ENCODE data around the gene H2AZ1.
"Not testable (repeated sequence)": the region's sequence is repeated elsewhere in the genome, so short reads cannot be mapped to it uniquely, and the experiment has no call there.

Gene H2AZ1

DNA sequence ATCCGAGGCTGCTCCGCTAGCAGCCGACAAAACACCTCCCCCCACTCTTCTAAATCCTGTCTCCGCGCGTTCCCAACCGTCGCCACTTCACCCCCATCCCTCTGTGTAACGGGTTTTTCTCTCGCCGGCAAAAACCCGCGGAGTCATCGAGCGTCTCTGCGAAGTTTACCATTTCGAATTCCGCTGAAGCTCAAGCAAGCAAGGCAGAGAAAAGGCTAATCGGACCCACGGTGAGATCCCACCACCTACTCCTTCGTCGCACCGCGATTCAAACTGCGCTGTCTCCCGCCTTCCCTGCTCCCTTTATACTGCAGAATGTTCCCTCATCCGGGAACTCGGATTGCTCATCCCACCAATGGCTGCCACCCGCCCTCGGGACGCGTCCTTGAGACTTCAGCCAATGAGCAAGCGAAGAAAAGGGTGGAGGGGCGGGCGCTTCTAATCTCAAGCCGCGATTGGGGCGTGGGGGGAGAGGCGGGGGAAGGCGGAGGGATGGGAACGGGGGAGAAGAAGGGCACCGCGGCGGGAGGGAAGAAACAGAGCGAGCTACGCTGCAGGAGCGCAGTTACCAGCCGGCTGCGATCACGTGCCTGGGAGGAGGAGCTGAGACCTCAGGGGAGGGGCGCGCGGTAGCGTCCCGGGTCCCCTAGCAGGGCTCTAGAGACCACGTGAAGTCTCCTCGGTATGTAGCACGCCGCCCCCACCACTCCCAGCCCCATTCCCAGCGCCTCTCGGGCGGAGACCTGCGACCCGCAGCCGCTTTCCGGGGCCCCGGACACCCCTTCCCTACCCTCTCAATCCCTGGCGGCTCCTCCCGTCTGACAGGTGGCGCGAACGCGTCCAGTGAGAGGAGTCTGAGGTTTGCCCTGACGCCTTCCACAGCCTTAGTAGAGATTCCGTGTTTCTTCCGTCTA lies at the start of gene H2AZ1:
Gene H2AZ1, minus strand, starts transcription at position 277 of the 914 bp plus-strand sequence. Its CDS starts 105 bp downstream, at position 172.
- peak; percentile 97 for DNase-seq (ENCODE audit: low read depth, low spot score)

DNA sequence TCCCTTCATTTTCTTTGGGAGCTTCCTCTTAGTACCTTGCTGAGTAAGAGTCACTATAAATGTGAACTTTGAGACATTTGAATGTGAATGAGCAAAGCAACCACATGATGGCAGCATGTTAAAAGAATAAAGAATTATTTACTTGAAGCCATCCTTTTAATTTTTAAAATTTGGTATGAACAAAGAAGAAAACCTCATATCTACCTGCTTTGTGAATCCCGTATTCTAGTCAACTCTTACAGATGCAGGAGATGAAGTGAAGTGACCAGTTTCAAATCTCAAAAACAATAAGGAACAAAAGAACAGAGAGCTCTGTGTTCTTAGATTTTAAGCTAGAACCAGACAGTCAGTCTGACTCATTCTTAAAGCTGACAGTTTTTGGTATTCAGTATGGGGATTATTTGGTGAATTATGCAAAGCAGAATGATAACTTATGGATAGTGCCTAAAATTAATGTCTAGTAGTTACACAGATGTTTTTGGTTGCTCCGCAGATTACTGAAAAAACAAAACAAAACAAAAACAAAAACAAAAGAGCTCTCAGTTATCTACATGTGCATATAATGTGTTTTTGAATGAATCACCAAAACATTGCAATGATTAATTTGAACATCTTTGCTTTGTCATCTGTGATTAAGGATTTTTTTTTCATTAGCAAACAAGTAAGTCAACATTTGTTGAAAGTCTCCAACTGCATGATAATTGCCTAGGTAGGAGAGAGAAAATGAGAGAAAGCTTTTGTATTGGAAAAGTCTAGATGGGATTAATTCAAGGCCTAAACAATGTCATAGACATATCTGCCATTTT lies 48.2 kb upstream of the H2AZ1 start:
- no peak for DNase-seq (ENCODE audit: low read depth, low spot score)

DNA sequence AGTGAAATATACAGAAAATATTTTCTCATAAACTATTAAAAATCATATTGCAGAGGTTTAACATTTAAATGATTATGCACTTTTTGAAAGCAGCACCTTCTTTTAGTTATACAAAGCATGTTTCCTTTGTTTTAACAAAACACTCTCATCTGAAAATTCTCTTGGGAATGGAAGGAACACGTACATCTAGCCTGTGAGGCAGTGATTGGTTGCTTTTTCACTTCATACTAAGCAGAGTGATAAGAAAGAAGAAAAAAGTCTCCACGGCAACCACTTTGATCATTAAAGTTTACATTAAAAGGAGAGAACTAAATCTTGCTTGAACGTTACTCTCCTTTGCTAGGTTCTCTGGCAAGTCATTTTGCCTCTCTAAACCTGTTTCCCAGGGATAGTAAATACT lies 41.7 kb upstream of the H2AZ1 start:
- no peak for DNase-seq (ENCODE audit: low read depth, low spot score)

DNA sequence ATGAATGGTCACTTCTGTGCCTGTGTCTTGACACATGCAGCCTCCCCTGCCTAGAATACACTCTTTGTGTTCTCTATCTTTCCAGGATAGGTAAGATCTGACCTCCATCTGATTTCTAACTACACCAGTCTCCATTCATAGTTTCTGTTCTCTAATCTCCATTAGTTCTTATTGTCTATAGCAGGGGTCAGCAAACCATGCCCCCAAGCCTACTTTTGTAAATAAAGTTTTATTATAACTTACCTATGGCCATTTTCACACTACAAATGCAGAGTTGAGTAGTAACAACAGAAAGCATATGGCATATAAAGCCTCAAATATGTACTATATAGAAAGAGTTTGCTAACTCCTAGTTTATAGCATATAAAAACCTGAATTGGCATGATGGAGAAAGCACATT lies 37.6 kb upstream of the H2AZ1 start:
- no peak for DNase-seq (ENCODE audit: low read depth, low spot score)

DNA sequence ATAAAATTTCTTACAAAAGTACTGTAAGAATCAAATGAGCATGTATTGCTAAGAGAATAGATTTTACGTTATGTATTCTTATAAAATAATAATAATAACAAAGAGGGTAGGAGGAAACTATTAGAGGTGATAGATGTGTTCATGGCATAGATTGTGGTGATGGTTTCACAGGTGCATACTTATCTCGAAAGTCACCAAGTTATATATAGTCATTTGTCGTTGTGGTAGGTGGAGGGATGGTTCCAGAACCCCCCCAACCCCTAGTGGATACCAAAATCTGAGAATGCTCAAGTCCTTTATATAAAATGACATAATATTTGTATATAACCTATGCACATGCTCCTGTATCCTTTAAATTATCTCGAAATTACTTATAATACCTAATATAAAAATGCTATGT lies 36.7 kb upstream of the H2AZ1 start:
- DNase-seq (ENCODE audit: low read depth, low spot score), result no peak

DNA sequence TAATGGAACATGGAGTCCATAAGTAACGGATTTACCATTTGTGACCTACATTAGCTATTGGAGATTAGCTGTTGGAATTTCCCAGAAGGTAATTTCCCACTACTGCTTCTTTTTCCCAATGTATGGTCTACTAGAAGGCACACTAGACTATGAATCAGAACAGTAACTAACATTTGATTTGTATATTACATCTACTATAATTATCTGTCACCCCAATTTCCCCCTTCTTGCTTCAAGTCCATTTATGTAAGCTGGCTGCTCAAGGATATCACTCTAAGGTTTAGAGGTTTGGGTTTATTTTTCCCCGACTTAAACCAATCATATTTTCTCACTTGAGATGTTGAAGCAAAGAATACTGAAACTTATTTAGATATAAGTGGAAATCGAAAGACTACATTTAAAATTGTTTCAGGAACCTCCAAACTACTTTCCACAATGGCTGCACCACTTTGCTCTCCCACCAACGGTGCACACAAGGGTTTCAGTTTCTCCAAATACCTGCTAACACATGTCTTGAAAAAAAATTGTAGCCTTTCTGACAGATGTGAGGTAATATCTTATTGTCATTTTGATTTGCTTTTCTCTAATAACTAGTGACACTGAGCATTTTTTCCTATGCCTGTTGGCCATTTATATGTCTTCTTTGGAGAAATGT lies 33.3 kb upstream of the H2AZ1 start:
- no peak for DNase-seq (ENCODE audit: low read depth, low spot score)

DNA sequence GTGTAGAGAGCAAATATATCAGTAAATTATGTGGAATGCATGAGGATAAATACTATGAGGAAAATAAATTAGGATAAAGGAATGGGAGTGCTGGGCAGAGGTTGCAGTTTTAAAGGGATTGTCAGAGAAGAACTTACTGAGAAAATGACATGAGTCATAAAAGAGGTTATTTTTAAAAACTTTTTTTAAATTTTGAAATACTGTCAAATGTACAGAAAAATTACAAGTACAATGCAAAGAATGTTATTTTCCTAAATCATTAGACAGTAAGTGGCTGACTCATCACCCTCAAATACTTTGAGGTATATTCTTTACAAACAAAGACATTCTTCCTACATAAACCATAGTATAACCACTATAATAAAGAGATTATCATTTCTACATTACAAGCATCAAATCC lies 29.8 kb upstream of the H2AZ1 start:
- DNase-seq (ENCODE audit: low read depth, low spot score), result no peak

DNA sequence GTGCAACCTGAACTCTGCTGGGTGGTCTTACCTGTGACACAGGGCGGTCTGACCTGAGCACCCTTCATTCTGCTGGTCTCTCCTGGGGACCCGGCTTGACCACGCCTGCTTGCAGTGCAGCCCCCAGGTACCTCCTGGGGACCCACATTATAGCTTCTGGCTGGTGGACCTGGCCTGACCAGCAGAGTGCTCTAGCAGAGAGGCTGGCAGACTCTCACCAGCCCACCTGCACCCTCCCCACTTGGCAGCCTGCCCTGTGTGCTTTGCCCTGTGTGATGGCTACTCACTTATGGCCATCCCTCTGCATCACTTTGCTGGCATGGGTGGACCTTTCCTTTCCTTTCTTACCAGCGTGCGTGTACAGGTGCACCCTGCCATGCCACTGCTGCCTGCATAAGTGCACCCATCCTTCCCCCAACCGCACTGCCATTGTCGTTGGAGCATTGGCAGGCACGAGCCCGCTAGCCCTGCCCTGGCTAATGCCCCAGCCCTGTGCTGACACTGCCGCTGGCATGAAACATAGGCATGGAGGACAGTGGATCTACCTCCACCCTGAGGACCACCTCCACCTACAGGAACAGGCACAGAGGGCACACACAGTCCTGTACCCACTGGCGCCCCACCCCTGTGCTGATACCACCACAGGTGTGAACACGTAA lies 21.5 kb upstream of the H2AZ1 start:
- DNase-seq (ENCODE audit: low read depth, low spot score), result no peak

DNA sequence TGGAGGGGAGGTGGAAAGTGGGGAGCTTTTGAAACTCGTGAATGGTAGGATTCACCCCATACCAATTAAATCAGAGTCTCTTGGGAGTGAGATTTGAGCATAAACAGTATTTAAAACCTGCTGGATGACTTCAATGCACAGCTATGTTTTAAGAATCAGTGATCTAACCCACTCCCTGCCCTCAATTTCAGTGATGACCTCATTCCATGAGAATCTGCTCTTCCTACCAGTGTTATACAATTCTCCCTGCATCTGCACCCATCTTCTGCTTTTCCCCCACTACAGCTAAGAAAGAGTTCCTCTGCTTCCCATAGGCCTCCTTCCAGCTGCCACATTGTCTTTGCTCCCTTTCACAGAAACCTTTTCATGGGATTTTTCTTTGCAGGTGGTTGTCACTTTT lies 18.3 kb upstream of the H2AZ1 start:
- peak; percentile 6 for DNase-seq (ENCODE audit: low read depth, low spot score)

DNA sequence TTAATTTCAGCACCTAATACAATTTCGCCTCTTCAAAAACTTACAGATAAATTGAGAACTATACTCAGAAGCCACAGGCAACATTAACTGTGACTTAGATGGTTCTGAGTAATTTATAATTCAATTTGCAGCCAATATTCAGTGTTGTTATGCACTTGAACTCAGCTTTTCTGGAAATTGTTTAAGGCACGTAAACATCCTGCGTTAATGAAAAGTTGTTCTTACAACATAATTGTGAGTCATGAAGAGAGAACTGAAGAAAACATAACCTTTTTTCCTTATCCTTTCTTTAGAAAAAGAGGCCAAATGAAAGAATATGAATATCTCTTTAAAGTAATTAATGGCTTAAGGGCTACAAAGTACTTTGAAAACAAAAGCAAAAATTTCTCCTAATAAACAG lies 16.6 kb upstream of the H2AZ1 start:
- DNase-seq (ENCODE audit: low read depth, low spot score), result no peak

DNA sequence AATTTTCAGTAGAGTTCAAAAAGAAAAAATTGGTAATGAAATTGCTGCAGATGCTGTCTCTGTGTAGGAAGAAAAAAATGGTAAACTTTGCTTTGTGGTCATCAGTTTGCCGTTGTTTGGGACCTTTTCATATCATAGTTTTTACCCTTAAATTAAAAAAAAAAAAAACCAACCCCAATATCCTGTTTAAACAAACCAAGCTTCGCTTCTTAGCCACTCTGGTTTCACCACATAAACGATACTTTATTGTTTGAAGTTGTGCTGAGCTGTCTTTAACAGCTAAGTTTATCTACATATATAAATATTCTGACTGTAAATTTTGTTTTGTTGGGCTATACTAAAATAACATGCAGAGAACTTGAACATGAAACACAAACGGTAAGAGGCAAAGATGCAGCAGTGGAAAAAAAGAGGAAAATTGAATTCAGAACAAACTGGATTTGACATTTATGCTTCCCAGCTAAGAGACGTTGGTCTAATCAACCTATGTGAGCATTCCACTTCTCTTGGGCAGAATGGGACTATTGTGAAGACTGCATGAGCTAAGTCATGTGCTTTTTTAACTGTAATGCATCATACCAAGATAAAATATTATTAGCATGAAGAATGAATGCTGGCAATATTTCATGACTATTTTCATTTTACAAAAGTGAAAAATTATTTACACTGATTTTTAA lies 15.7 kb upstream of the H2AZ1 start:
- DNase-seq (ENCODE audit: low read depth, low spot score), result no peak

DNA sequence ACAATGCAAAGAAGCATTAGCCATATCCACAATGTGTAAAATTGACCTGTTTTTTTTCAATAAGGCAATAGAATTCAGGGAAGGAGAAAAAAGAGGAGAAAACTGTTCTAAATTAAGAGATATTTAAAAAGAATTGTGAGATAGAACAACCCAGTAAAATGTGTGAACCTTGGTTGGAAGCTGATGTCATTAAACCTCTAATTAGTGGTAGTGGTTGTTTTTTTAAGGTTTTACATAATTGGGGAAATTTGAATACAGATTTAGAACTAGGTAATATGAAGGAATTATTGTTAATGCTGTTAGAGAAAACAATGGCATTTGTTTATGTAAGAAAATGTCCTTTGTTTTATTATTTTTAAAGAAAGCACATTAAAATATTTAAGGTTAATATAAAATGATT lies 15.1 kb upstream of the H2AZ1 start:
- DNase-seq (ENCODE audit: low read depth, low spot score), result no peak

DNA sequence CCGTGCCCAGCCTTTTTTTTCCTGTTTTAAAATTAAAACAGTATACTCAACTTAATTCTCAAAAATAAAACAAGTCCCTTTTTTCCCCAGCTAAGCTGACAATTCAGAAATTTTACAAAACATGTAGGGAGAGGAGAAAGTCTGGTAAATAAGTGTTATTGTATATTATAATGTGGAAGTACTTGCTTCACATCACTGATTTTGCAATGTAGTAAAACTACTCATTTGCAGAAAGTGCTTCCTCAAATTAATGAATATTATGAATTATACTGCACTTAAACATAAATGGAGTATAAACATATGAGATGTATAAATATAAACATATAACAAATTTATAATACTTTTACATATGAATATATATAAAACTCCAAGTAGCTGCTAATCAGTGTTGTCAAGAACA lies 11.6 kb upstream of the H2AZ1 start:
- no peak for DNase-seq (ENCODE audit: low read depth, low spot score)

DNA sequence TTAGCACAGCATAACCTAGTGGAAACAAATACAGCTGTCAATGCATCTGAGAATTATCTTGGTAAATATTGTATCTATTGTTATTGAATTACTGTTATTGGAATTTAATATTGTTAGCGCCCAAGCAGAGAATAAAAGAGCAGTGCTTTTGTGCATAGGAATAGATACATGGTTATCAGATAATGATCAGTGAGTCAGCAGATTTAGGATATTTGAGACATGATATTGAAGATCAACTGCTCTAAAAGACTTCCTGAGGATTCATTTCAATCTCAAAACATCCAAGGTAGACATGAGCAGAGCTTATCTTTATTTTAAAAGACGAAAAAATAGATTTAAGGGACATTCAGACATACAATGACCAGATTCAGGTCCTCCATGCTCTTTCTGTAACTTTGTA lies 10.6 kb upstream of the H2AZ1 start:
- DNase-seq (ENCODE audit: low read depth, low spot score), result no peak

DNA sequence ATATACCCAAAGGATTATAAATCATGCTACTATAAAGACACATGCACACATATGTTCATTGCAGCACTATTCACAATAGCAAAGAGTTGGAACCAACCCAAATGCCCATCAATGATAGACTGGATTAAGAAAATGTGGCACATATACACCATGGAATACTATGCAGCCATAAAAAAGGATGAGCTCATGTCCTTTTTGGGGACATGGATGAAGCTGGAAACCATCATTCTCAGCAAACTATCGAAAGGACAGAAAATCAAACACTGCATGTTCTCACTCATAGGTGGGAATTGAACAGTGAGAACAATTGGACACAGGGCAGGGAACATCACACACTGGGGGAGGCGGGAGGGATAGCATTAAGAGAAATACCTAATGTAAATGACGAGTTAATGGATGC lies 8.1 kb upstream of the H2AZ1 start:
- not testable (repeated sequence) for DNase-seq (ENCODE audit: low read depth, low spot score)

DNA sequence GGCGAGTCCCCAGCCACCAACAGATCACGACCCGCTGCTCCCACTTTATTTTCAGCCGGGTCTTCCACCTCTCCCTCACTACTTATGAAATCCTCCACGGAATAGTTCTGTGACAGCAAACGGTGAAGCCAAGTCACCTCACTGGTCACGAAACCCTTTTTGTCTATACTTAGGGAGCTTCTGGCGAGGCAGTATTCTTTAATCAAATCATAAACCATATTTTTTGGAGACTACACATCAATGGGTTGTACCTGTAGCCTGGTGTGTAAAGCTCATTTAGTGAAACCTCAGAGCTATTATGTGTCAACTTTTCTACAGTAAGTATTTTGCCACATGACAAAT lies 809 bp upstream of the H2AZ1 start:
- DNase-seq (ENCODE audit: low read depth, low spot score), result no peak

DNA sequence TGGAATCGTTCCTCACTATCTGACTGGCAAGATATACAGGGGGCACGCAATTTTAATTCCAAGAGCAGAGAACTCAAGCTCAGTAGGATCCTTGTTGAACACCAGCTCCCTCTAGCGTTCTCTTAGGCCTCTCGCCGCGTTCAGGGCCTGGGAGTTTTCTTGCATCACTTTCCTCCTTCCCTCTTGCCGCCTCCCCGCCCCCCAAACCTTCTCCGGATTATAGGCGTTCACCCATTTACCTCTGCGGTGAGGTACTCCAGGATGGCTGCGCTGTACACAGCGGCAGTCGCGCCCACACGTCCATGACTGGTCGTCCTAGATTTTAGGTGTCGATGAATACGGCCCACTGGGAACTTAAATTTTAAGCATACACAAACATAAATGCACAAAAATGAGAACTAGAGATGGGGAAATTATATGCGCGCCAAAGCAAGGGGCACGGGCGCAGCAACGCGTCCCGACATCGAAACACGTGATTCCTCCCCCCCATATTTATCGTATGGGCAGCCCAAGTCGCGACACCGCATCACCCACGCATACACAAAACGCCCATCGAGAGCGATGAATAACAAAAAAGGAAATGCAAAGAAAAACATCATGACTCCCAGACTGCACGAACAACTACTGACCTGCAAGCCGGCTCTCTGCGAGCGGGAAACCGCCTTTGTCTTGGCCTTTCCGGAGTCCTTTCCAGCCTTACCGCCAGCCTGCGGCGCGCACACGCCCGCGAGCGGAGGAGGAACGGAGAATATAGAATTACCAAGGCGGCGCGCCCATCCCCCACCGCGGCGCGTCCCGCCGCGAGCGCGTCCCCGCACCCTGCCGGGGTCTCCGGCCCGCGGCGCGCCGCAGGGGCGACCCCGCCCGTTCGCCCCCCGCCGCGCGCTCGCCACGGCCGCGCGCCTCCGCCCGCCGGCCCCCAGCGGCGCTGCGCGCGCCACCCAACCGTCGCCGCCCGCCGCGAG lies 759 bp downstream of the H2AZ1 start:
- DNase-seq (ENCODE audit: low read depth, low spot score), result peak; percentile 96

DNA sequence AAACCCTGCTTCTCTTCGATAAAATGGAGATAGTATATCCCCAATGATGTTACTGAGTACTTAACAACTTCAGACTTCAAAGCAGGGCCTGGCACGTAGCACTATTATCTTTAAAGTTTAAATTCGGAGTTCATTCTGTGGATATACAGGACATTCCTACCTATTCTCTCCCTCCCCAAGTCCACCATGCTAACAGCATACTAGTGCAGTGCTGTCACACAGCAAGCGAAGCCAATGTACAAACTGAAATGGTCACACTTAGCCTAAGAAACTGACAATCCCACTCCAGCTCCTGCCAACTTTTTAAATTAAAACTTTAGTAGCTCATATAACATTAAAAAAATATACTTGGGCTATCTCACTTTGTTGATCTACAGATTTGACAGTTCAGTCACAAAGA lies 2.5 kb downstream of the H2AZ1 start:
- no peak for DNase-seq (ENCODE audit: low read depth, low spot score)

DNA sequence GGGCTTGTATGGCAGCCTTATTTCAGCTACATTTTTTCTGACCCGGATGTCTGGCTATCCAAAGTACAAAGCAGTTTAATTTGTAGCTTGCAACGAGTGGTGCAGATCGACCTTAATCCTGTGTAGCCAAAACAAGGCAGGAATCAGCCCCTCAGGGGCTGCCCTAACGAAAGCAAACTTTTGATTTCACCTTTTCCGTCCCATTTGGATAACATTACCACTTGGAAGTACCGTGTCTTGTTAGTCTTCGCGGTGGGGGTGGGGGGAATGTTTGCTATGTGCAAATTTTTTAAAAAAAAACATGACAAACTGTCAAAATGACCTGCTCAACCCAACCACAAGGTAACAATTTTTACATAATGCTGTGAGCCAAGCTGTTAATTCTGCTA lies 2.9 kb downstream of the H2AZ1 start:
- DNase-seq (ENCODE audit: low read depth, low spot score), result no peak

Measured in ELF-1 (cell line).